Airway epithelial cell (primary cell): ENCODE measurements around the gene PROX1. TPM values are rescaled to one million over a fixed set of nuclear protein-coding genes. Genes with fewer than 3 reads are reported as not detected.

Source experiments
- total RNA-seq: library from RNA; depleted of rRNA; stranded (reverse); fragments of >200 nt; gene quantifications from 2 replicates; pipeline ENCODE4 v1.2.3, GENCODE V29; 2015

Gene PROX1, protein sequence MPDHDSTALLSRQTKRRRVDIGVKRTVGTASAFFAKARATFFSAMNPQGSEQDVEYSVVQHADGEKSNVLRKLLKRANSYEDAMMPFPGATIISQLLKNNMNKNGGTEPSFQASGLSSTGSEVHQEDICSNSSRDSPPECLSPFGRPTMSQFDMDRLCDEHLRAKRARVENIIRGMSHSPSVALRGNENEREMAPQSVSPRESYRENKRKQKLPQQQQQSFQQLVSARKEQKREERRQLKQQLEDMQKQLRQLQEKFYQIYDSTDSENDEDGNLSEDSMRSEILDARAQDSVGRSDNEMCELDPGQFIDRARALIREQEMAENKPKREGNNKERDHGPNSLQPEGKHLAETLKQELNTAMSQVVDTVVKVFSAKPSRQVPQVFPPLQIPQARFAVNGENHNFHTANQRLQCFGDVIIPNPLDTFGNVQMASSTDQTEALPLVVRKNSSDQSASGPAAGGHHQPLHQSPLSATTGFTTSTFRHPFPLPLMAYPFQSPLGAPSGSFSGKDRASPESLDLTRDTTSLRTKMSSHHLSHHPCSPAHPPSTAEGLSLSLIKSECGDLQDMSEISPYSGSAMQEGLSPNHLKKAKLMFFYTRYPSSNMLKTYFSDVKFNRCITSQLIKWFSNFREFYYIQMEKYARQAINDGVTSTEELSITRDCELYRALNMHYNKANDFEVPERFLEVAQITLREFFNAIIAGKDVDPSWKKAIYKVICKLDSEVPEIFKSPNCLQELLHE
- 0.14 and 0.28 TPM in 2 replicates for total RNA-seq

DNA sequence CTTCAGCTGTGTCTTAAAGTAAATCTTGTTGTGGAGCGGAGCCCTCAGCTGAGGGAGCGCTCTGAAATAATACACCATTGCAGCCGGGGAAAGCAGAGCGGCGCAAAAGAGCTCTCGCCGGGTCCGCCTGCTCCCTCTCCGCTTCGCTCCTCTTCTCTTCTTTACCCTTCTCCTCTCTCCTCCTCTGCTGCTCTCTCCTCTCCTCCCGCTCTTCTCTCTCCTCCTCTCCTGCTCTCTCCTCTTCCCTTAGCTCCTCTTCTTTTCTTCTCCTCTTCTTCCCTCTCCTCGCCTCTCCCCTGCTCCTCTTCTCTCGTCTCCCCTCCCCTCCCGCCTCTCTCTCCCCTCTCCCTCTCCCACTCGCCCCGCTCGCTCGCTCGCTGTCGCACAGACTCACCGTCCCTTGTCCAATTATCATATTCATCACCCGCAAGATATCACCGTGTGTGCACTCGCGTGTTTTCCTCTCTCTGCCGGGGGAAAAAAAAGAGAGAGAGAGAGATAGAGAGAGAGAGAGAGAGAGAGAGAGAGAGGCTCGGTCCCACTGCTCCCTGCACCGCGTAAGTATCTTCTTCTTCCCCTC lies at the start of gene PROX1:
PROX1 (plus strand) TSS at position 47 of the 580 bp plus-strand sequence. CDS start 8,563 bp downstream, outside the sequence.

